ENCODE data around the gene RUNX1.

Gene RUNX1

GRCh38 chr21:34768326-34768725 is 280.8 kb downstream of the RUNX1 start:
- Histone ChIP-seq H3K4me3 (ENCODE audit: low read depth, low read length) (no peak overlapping the region), H3K27me3 (no peaks in the 10 kb centered on the region), H3K36me3 (no peaks in the 10 kb centered on the region), H3K9me3 (no peaks in the 10 kb centered on the region), H3K4me1 (no peaks in the 10 kb centered on the region)
- TF ChIP-seq CTCF (IDR thresholded peaks at IDR 0.05; ENCODE audit: low read depth, low read length): no peak
- DNase-seq: no peak

- Histone ChIP-seq H3K27me3 (no peaks in the 10 kb centered on the region), H3K9me3 (no peaks in the 10 kb centered on the region), H3K4me3 (ENCODE audit: low read depth, low read length) (no peak overlapping the region), H3K4me1 (no peaks in the 10 kb centered on the region), H3K36me3 (no peaks in the 10 kb centered on the region)
- DNase-seq: no peak
- TF ChIP-seq CTCF (IDR thresholded peaks at IDR 0.05; ENCODE audit: low read depth, low read length): no peak
Measured at GRCh38 chr21:34766862-34767261, 282.2 kb downstream of the RUNX1 start.

GRCh38 chr21:34765619-34766018 is 283.5 kb downstream of the RUNX1 start:
- H3K4me3 ChIP-seq (ENCODE audit: low read depth, low read length): no peak overlapping the region
- no peak for TF ChIP-seq CTCF (IDR thresholded peaks at IDR 0.05; ENCODE audit: low read depth, low read length)

GRCh38 chr21:34764715-34765284 is 284.3 kb downstream of the RUNX1 start:
- no peaks in the 10 kb centered on the region for H3K27me3 ChIP-seq
- H3K4me1 ChIP-seq: no peaks in the 10 kb centered on the region
- no peak for TF ChIP-seq CTCF (IDR thresholded peaks at IDR 0.05; ENCODE audit: low read depth, low read length)
- no peaks in the 10 kb centered on the region for H3K36me3 ChIP-seq
- DNase-seq: no peak
- H3K4me3 ChIP-seq (ENCODE audit: low read depth, low read length): no peak overlapping the region
- no peaks in the 10 kb centered on the region for H3K9me3 ChIP-seq

More at GRCh38 chr21:34765619-34766018, 283.5 kb downstream of the RUNX1 start:
- no peaks in the 10 kb centered on the region for H3K36me3 ChIP-seq
- no peaks in the 10 kb centered on the region for H3K27me3 ChIP-seq
- no peak for DNase-seq
- H3K4me1 ChIP-seq: no peaks in the 10 kb centered on the region
- no peaks in the 10 kb centered on the region for H3K9me3 ChIP-seq

- no peak for DNase-seq
- Histone ChIP-seq H3K4me1 (no peaks in the 10 kb centered on the region), H3K4me3 (ENCODE audit: low read depth, low read length) (no peak overlapping the region), H3K27me3 (no peaks in the 10 kb centered on the region), H3K9me3 (no peaks in the 10 kb centered on the region), H3K36me3 (no peaks in the 10 kb centered on the region)
- no peak for TF ChIP-seq CTCF (IDR thresholded peaks at IDR 0.05; ENCODE audit: low read depth, low read length)
Measured at GRCh38 chr21:34762786-34763185, 286.3 kb downstream of the RUNX1 start.

- no peaks in the 10 kb centered on the region for H3K9me3 ChIP-seq
- no peak for DNase-seq
- H3K4me1 ChIP-seq: no peaks in the 10 kb centered on the region
- TF ChIP-seq CTCF (IDR thresholded peaks at IDR 0.05; ENCODE audit: low read depth, low read length): no peak
- H3K36me3 ChIP-seq: no peaks in the 10 kb centered on the region
- H3K27me3 ChIP-seq: no peaks in the 10 kb centered on the region
- no peak overlapping the region for H3K4me3 ChIP-seq (ENCODE audit: low read depth, low read length)
Measured at GRCh38 chr21:34761758-34762330, 287.3 kb downstream of the RUNX1 start.
